GM10266 (cell line): Measurements from ENCODE around the gene EPHB2.
"Not testable (repeated sequence)": the region's sequence is repeated elsewhere in the genome, so short reads cannot be mapped to it uniquely, and the experiment has no call there.

Experiments used
- DNase-seq: peaks from one replicate; pipeline ENCODE4 v3.0.0; 2012; ENCODE audit errors: extremely low spot score
- CTCF ChIP-seq: IDR thresholded peaks from 2 replicates; pipeline ENCODE4 v1.5.1; 2012; ENCODE audit warnings: mild to moderate bottlenecking, low read depth; ENCODE audit not compliant: control insufficient read depth, insufficient read depth; ENCODE audit errors: missing control alignments

Gene EPHB2

GRCh38 chr1:22841142-22841541 is 130.5 kb downstream of the EPHB2 start:
- DNase-seq = no peak
- TF ChIP-seq CTCF = no peak

- no peak for TF ChIP-seq CTCF
- DNase-seq = no peak
Observed at GRCh38 chr1:22841860-22842281, 131.2 kb downstream of the EPHB2 start.

GRCh38 chr1:22843441-22844183 is 133.0 kb downstream of the EPHB2 start:
- not testable (repeated sequence) for DNase-seq

- DNase-seq = no peak
Observed at GRCh38 chr1:22844621-22845020, 134.0 kb downstream of the EPHB2 start.

GRCh38 chr1:22845398-22845935 is 134.8 kb downstream of the EPHB2 start:
- no peak for TF ChIP-seq CTCF
- DNase-seq = no peak

More at GRCh38 chr1:22844621-22845020, 134.0 kb downstream of the EPHB2 start:
- no peak for TF ChIP-seq CTCF

- no peak for DNase-seq
- TF ChIP-seq CTCF = no peak
Observed at GRCh38 chr1:22846458-22846857, 135.8 kb downstream of the EPHB2 start.

- no peak for TF ChIP-seq CTCF
- DNase-seq = no peak
Observed at GRCh38 chr1:22847249-22847648, 136.6 kb downstream of the EPHB2 start.

- no peak for DNase-seq
- no peak for TF ChIP-seq CTCF
Observed at GRCh38 chr1:22847709-22848108, 137.1 kb downstream of the EPHB2 start.
